DMS53 (cell line): Measurements from ENCODE around the gene PRKAG1.
"Not testable (repeated sequence)": the region's sequence is repeated elsewhere in the genome, so short reads cannot be mapped to it uniquely, and the experiment has no call there.

ENCODE experiments used
- DNase-seq: peaks from one replicate; lab custom pipeline; 2025; lab: John Stamatoyannopoulos, UW

PRKAG1 gene

DNA sequence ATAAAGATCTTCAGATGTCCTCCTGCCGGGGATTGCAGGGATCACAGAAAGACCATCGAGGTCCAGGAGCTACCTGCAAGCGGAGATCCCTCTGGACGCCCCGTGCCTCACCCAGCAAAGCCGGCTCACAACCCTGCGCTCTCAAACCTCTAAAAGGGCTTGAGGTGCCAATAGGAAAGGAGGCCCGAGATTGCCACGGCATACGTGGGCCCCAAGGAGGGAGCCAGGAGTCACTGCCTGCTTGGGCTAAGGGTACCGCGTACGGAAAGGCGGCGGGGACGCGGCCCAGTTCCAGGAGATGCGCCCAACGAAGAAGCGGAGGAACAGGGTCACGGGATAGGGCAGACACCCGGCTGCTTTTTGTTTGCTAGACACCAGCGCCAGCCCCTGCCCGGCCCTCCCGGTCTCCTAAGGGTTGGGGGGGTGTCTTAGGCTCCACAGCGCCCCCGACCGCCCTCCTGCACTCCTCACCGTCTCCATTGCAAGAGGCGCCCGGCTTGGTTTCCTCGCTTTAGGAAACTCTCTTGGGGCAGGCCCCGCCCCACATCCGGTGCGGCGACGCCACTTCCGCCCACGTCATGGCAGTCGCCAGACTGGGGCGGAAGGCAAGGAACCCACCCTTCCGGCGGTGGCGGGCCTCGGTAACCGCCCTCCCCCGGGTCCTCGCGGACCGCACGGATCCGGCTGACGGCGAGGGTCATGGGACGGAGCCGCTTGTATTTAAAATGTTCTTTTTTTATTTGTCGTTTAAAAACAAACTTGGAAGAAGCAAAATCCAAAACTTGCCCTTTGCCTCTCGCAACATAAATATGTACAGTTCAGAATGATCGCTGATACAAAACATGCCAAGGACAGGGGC lies at the start of gene PRKAG1:
Gene PRKAG1, minus strand, starts transcription at position 516 of the 859 bp plus-strand sequence. Its CDS starts 36 bp downstream, at position 480.
- peak; percentile 98 for DNase-seq

DNA sequence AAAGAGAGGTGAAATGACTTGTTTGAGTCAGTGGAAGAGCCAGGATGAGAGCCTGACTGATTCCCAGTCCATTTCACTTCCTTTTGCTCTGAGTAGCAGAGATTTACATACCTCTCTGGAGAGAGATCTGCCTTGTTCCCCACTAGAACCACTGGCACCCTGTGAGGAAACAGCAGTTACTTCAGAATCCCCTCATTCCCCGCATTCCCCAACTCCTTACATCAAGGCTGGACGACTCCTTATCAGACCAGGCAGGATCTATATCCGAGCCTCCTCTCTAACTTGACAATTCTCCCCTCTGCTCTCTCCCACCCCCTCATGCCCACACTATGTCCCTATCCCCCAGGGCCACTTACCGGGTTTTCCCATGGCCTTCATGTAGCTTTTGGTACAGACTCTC lies 47.5 kb upstream of the PRKAG1 start:
- DNase-seq, result no peak

DNA sequence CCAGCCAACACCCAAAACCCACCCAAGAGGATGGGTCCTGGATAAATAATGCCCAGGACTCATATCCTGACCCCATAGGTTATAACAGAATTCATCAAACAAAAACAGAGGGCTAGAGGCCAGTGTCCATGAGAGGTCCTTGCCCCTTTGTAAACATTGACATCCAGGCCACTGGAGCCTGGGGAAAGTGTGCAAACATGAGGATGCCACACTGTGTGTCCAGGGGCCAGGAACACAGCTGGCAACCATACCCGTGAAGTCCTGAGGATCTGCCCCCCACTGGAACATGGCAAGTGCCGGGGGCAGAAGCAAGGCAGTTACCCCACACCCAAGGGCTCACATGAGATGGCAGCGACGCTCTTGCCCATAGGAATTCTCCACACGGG lies 46.2 kb upstream of the PRKAG1 start:
- DNase-seq, result no peak

- not testable (repeated sequence) for DNase-seq
These were observed 43.3 kb upstream of the PRKAG1 start for GRCh38 chr12:49061916-49062315.

- DNase-seq, result no peak
These were observed 42.6 kb upstream of the PRKAG1 start for GRCh38 chr12:49061157-49061650.

DNA sequence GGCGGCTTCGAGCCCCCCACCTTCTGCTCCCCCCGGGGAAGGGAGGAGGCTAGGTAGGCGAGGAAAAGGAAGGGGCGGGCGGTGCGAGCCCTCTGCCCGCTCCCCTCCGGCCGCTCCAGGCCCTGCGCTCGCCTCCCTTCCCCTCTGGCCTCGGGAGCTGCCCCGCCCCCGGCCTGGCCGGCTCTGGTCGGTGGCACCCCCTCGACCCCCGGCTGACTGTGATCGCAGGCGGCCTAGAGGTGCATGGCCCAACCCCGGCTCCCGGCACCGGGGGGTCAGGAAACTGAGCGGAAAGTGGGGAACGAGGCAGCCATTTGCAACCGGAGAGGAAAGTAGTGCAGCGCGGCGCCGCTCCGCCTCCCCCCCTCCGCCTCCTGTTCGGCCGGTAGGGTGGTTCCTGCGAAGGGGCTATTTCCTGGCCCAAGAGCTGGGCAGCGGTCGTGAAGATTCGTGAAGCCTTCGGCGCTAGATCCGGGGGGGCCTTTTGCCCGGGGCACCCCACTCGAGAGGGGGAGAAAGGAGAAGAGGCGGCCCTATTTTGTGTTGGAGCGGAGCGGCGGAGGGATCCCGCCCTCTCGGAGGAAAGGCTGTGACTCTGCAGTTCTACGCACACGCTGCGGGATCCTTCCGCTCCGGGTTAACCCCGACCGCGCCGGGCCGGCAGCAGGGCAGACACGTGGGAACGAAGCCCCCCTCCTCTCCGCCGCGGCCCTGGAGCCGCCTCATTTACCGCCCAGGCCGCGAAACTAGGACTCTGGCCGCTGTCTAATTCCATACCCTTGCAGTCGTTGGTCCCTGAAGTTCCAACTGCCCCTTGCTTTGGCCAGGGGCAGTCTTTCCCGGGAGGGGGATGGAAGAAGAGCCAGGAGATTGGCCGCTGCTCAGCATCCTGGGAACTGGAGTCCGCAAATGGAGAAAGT lies 41.9 kb upstream of the PRKAG1 start, which contains the start of gene KMT2D:
Gene KMT2D, minus strand, starts transcription at position 558 of the 920 bp plus-strand sequence. CDS start 5,470 bp downstream, outside the sequence.
- DNase-seq, result peak; percentile 98

GRCh38 chr12:49059299-49060171 lies 41.0 kb upstream of the PRKAG1 start:
- DNase-seq, result peak; percentile 78

DNA sequence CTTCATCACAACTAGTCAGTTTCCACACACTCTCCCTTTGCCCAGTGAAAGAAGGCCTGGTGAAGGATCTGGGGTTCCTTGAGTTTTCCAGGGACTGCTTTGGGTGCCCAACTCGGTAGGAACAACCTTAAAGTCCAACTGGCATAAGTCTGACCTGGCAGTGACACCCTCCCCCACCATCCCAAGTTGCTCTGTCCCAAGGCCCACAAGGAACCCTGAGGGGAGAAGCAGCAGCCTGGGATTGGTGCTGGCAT lies 40.4 kb upstream of the PRKAG1 start:
- DNase-seq, result peak; percentile 33

GRCh38 chr12:49058366-49059044 lies 39.9 kb upstream of the PRKAG1 start:
- DNase-seq, result peak; percentile 33

DNA sequence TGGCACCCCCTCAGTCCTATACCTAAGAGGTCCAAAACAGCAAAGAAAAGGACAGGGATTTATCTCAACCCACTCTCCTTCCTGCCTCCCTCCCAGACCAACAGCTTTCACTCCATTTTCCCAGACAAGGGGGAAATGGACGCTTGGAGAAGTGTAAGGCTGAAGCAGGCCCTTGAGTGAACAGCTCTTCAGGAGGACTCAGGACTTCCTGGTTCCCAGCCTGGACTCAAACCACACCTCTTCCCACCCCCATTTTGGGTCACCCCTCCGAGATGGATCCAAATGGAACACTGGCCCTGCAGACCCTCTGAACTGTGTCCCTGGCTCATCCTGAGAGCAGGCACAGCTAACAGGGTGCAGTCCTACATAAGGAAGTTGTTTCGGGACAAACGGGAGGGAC lies 39.3 kb upstream of the PRKAG1 start:
- DNase-seq, result peak; percentile 65

GRCh38 chr12:49055978-49056754 lies 37.6 kb upstream of the PRKAG1 start:
- peak; percentile 68 for DNase-seq

DNA sequence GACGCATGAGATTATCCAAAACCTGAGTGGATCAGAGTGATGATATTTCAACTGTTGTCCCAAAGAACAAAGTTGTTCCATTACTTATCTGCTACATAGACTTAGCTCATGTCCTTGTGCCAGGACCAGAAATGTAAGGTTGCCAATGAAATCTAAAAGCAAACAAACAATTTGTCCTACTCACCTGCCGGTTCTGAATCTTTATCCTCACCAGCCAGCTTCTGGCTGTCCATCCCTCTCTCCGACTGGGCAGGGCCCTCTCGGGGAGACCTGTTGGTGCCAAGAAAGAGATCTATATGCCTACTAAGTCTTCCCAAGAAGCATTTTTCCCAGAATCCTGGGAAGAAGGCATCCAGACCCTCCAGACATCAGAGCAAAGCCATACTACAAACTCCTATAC lies 36.5 kb upstream of the PRKAG1 start:
- no peak for DNase-seq

GRCh38 chr12:49054524-49054923 lies 35.9 kb upstream of the PRKAG1 start:
- DNase-seq, result no peak

DNA sequence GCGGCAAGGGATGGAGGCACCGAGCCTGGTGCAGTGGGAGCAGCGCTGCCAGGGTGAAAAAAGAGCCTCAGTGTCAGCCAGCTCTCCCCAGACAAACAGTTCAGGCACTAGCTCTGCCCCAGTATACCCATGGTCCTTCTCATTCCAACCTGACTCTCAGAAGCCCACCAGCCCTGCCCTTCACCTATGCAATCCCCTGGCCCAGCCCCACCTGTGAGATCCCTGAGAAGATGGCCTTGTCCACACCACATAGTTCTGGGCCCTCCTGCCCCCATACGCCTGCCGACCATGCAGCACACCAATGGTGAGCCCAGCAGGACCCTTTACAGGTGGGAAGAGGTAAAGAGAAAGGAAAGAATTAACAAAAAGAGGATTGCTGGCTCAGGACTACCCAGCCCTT lies 35.5 kb upstream of the PRKAG1 start:
- DNase-seq, result no peak

DNA sequence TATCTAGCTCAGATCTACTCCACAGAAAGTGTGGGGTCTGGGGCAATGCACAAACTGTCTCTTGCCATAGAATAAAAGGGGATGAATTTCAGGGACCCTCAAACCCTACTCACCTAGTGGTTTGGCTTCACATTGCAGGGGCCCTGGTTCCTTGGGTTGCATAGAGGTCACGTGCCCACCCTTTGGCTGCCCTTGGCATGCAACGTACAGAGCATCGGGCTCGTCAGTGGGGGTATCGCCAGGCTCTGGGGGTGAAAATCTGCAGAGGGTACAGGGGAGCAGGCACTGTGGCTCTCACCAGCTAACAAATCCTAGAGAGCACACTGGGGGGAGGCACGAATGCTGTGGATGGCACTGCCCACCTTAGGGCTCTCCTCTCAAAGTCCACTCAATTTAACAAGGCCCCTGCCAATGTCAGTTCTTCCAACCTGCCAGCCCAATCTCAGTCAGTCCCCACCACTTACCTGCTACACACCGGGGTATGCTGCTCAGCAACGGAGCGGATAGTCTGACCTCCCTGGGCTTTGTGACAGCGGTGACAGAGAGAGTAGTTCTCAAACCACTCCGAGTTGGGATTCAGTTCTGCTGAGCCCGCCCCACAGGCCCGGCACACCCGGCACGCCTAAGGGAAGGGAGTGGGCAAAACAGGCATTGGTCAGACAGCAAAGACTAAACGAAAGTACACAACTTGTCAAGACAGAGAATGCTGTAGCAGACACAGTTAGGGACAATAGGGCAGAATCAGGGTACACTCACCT lies 34.1 kb upstream of the PRKAG1 start:
- DNase-seq, result no peak

- DNase-seq, result no peak
These were observed 33.3 kb upstream of the PRKAG1 start for GRCh38 chr12:49051777-49052438.

GRCh38 chr12:49051373-49051764 lies 32.8 kb upstream of the PRKAG1 start:
- DNase-seq, result no peak

- no peak for DNase-seq
These were observed 32.2 kb upstream of the PRKAG1 start for GRCh38 chr12:49050507-49051372.
